T-helper 2 cell treated with Interferon-gamma antibody and Interleukin-4, amounts not matched to agents 100 ng/mL and 5 ng/mL, for 36 hours (primary cell): ENCODE measurements around the gene PFDN5. TPM values are rescaled to one million over a fixed set of nuclear protein-coding genes. Genes with fewer than 3 reads are reported as not detected.

ENCODE experiments used
- intact Hi-C: fragments of 100-400 bp; cut with micrococcal nuclease; formaldehyde crosslinking; loops from one replicate; pipeline ENCODE4 v1.15.1; 2023
- total RNA-seq: library from RNA; stranded (reverse); gene quantifications from 2 replicates; pipeline ENCODE4 v1.2.3, GENCODE V29; 2022

Gene PFDN5
- 287 and 296 TPM in 2 replicates for total RNA-seq

GRCh38 chr12:53295070-53295890 lies at the start of gene PFDN5:
PFDN5 (plus strand) TSS chr12:53295542; CDS start chr12:53295568, 26 bp downstream.
- intact Hi-C loops, result loop anchor here (1.0 to 5.0 kb wide), 7 partner anchors 26 to 157 kb away; partner anchors contain the start of genes AAAS, CSAD, ITGB7 and PCBP2

DNA sequence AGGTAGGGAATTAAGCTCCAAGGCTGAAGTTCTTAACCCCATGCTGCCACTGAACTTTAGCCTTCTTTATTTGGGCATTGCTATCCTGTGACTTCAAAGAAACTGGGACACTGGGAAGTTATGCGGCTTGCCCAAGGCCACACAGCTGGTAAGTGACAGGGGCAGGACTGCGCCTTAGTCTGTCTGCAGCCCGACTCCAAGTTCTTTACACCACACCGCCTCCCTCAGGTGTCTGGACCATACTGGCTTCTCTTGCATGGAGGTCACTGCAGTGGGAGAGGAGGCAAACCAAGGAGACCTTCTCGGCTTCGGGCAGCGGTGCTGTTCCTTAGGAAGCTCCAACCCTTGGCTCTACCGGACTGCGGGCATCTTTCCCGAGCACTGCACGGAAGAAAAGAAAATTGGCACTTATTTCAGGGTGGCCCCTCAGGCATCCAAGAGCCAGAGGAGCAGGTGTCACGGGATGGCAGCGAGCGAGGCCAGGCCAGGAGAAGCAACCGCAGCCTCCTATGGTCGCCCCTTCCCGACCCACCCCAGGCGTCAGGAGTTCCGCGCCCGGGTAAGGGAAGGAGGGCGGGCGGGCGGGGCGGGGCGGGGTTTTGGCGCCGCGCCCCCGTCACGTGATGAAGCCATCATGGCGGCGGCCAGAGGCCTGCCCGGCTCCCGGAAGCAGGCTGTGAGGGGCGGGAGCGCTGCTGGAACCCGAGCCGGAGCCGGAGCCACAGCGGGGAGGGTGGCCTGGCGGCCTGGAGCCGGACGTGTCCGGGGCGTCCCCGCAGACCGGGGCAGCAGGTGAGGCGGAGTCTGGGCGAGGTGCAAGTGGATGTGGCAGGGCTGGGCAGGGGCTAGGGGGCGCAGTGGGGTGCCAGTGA lies 43.6 kb upstream of the PFDN5 start:
- intact Hi-C loops, result loop anchor here (1.0 to 5.0 kb wide), 4 partner anchors 17 to 46 kb away; partner anchors contain the start of genes ESPL1, MYG1 and PFDN5

- intact Hi-C loops, result loop anchor here (2.0 to 5.0 kb wide), 2 partner anchors 16 to 45 kb away; partner anchors contain the start of genes ESPL1, MYG1 and PFDN5
Observed at GRCh38 chr12:53252349-53252916, 42.9 kb upstream of the PFDN5 start.

DNA sequence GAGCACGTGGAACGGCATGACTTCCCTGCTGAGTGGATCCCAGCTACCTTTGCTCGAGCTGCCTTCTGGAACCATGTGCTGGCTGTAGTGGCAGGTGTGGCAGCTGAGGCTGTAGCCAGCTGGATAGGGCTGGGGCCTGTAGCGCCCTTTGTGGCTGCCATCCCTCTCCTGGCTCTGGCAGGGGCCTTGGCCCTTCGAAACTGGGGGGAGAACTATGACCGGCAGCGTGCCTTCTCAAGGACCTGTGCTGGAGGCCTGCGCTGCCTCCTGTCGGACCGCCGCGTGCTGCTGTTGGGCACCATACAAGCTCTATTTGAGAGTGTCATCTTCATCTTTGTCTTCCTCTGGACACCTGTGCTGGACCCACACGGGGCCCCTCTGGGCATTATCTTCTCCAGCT lies 42.0 kb upstream of the PFDN5 start:
- intact Hi-C loops, result loop anchor here (2.0 to 5.0 kb wide), 2 partner anchors 16 to 44 kb away; partner anchors contain the start of genes ESPL1, MYG1 and PFDN5

DNA sequence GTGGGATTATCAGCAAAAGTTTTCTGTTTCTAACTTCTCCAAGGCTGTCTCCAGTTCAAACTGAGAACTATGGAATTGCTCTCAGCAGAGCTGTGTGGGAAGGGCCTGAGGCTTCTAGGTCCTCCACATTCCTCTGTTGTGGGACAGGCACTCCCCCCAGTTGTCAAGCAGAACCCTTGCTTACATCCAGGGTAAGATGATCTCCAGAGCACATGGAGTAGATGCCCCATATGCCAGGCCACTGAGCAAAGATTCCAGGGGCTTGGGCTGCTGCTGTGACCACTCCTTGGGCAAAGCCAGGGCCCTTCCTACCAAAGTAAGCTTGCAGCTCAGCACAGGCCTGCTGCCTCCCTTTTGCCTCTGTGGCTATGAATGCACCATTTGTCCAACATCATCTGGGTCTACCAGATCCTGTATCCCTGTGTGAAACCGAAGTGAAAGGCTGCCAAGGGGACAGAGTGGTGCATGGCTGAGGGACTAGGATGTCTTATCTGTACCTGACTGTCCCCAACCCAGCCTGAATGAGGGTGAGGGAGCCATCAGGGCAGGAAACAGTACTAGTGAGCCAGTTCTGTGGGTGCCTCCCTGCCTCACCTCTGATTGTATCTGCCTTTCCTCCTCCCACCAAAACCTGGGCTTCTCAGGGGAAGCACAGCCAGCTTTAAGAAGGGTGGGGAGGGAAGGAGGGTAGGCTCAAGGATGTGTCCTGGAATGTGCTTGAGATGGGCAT lies 40.4 kb upstream of the PFDN5 start:
- intact Hi-C loops, result loop anchor here (5.0 kb wide), 1 partner anchor 42 kb away; the partner anchor contains the start of genes MYG1 and PFDN5

GRCh38 chr12:53255996-53256395 lies 39.3 kb upstream of the PFDN5 start:
- intact Hi-C loops, result no loop called here

GRCh38 chr12:53258541-53259539 lies 36.5 kb upstream of the PFDN5 start:
- intact Hi-C loops, result no loop called here

DNA sequence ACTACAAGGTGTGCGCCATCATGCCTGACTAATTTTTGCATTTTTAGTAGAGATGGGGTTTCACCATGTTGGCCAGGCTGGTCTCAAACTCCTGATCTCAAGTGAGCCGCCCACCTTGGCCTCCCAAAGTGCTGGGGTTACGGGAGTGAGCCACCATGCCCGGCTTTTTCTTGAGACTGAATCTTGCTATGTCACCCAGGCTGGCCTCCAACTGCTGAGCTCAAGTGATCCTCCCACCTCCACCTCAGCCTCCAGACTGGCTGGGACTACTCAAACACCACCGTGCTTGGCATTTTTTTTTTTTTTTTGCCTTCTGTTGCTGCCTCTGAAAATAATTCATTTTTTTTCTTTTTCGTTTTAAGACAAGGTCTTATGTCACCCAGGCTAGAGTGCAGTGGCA lies 35.5 kb upstream of the PFDN5 start:
- intact Hi-C loops, result no loop called here

- intact Hi-C loops, result loop anchor here (5.0 kb wide), 1 partner anchor 83 kb away; the partner anchor contains the start of genes CSAD and ZNF740
Observed at GRCh38 chr12:53265783-53266182, 29.6 kb upstream of the PFDN5 start.

GRCh38 chr12:53267306-53267998 lies 27.9 kb upstream of the PFDN5 start:
- intact Hi-C loops, result loop anchor here (5.0 kb wide), 1 partner anchor 85 kb away; the partner anchor contains the start of genes CSAD and ZNF740

- intact Hi-C loops, result loop anchor here (1.0 to 5.0 kb wide), 6 partner anchors 15 to 86 kb away; partner anchors contain the start of genes CSAD, MYG1 and ZNF740
Observed at GRCh38 chr12:53267999-53268629, 27.2 kb upstream of the PFDN5 start, which contains the start of gene ESPL1. ESPL1 (plus strand) TSS chr12:53268299; CDS start chr12:53268767, 468 bp downstream.

GRCh38 chr12:53268630-53269562 lies 26.4 kb upstream of the PFDN5 start:
- intact Hi-C loops, result loop anchor here (1.0 to 5.0 kb wide), 6 partner anchors 16 to 87 kb away; partner anchors contain the start of genes CSAD, MYG1 and ZNF740

DNA sequence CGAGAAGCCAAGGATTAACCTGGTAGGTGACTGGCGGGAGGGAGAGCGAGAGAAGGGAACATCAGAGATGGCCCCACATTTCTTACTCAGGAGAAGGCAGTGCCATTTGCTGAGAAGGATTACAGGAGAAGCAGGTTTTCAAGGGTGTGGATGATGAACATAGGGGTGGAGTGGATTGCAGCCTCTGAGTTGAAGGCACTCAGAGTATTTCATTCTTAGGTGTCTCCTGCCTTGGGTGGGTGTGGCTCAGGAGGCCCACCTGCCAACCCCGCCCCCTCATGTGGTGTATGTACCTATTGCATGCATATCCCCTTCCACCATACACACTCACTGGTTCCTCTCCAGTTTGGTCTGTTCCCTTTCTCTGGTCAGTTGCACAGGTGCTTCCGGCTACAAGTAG lies 20.9 kb upstream of the PFDN5 start:
- intact Hi-C loops, result no loop called here

DNA sequence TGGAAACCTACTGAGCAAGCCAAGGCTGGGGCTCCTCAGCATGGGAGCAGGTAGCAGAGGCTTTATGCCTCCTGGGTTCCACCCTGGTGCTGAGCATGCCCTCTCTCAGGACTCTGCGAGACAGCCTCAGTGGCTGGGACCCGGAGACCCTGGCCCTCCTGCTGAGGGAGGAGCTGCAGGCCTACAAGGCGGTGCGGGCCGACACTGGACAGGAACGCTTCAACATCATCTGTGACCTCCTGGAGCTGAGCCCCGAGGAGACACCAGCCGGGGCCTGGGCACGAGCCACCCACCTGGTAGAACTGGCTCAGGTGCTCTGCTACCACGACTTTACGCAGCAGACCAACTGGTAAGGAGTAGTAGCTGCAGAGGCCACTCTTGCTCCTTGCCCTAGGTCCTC lies 18.8 kb upstream of the PFDN5 start:
- intact Hi-C loops, result no loop called here

- intact Hi-C loops, result no loop called here
Observed at GRCh38 chr12:53277981-53278380, 17.4 kb upstream of the PFDN5 start.

DNA sequence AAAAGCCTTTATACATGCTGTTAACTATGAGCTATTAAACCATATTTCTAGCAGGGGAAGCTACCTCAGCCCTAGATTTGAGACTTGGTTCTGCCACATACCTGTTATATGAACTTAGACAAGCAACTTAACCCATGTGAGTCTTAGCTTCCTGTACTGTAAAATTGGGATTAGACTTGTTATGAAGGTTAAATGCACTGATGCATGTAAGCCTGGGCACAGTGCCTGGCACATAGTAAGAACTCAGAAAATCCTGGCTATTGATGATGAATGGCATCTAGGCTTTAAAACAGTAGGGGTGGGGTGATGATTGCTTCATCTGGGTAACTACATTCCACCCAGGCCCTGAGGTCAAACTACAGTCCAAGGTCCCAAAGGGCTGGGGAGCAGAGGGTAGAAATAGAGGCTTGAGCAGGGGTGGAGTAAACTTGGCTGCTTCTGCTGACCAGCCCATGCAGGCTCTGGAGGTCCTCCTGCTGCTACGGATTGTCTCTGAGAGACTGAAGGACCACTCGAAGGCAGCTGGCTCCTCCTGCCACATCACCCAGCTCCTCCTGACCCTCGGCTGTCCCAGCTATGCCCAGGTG lies 16.0 kb upstream of the PFDN5 start:
- intact Hi-C loops, result no loop called here
